ENCODE measurements around the gene RCBTB2. TPM values are rescaled to one million over a fixed set of nuclear protein-coding genes. Genes with fewer than 3 reads are reported as not detected.

The RCBTB2 gene
- total RNA-seq, 4 donors from 2014 or later, result 2.6 to 72.0 (median 9.5) TPM

GRCh38 chr13:48530833-48531232 is 2.0 kb downstream of the RCBTB2 start:
- peak overlapping the region; percentile 96 to 99 for H3K27ac ChIP-seq
- H3K4me3 ChIP-seq, result no peak overlapping the region
- intact Hi-C loops (cut with DNase I; ENCODE audit: low total_unique reads), result no loop called here
- H3K36me3 ChIP-seq, result no peaks in the 10 kb centered on the region
- no peaks in the 10 kb centered on the region for H3K27me3 ChIP-seq
- H3K4me1 ChIP-seq, result peaks cover 0 to 4% of the 10 kb centered on the region in 2 donors
- TF ChIP-seq, protein P1, sequence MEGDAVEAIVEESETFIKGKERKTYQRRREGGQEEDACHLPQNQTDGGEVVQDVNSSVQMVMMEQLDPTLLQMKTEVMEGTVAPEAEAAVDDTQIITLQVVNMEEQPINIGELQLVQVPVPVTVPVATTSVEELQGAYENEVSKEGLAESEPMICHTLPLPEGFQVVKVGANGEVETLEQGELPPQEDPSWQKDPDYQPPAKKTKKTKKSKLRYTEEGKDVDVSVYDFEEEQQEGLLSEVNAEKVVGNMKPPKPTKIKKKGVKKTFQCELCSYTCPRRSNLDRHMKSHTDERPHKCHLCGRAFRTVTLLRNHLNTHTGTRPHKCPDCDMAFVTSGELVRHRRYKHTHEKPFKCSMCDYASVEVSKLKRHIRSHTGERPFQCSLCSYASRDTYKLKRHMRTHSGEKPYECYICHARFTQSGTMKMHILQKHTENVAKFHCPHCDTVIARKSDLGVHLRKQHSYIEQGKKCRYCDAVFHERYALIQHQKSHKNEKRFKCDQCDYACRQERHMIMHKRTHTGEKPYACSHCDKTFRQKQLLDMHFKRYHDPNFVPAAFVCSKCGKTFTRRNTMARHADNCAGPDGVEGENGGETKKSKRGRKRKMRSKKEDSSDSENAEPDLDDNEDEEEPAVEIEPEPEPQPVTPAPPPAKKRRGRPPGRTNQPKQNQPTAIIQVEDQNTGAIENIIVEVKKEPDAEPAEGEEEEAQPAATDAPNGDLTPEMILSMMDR (IDR thresholded peaks at IDR 0.05), result no peak
- TF ChIP-seq POLR2A (IDR thresholded peaks at IDR 0.05), result no peak
- no peaks in the 10 kb centered on the region for H3K9me3 ChIP-seq
- DNase-seq, result no peak

GRCh38 chr13:48528720-48529119 is 4.2 kb downstream of the RCBTB2 start:
- Histone ChIP-seq H3K4me3 (no peak overlapping the region), H3K4me1 (peaks cover 0 to 4% of the 10 kb centered on the region in 2 donors), H3K27me3 (no peaks in the 10 kb centered on the region), H3K36me3 (no peaks in the 10 kb centered on the region), H3K27ac (peak overlapping the region in 1 of 2 donors; percentile 32), H3K9me3 (no peaks in the 10 kb centered on the region)
- intact Hi-C loops (cut with DNase I; ENCODE audit: low total_unique reads), result no loop called here
- TF ChIP-seq, protein P1 (IDR thresholded peaks at IDR 0.05), result no peak
- no peak for TF ChIP-seq POLR2A (IDR thresholded peaks at IDR 0.05)
- no peak for DNase-seq

- H3K27ac ChIP-seq, result peak overlapping the region in 1 of 2 donors; percentile 32
- intact Hi-C loops (cut with DNase I; ENCODE audit: low total_unique reads), result no loop called here
- H3K4me3 ChIP-seq, result no peak overlapping the region
- H3K9me3 ChIP-seq, result no peaks in the 10 kb centered on the region
- H3K36me3 ChIP-seq, result no peaks in the 10 kb centered on the region
- peaks cover 0 to 4% of the 10 kb centered on the region in 2 donors for H3K4me1 ChIP-seq
- TF ChIP-seq, protein P1 (IDR thresholded peaks at IDR 0.05), result no peak
- TF ChIP-seq POLR2A (IDR thresholded peaks at IDR 0.05), result no peak
- H3K27me3 ChIP-seq, result no peaks in the 10 kb centered on the region
- no peak for DNase-seq
Observed at GRCh38 chr13:48527955-48528354, 4.9 kb downstream of the RCBTB2 start.

GRCh38 chr13:48526286-48526685 is 6.6 kb downstream of the RCBTB2 start:
- DNase-seq, result no peak
- intact Hi-C loops (cut with DNase I; ENCODE audit: low total_unique reads), result no loop called here
- peaks cover 0 to 2% of the 10 kb centered on the region in 2 donors for H3K4me1 ChIP-seq
- no peaks in the 10 kb centered on the region for H3K27me3 ChIP-seq
- no peak overlapping the region for H3K4me3 ChIP-seq
- H3K36me3 ChIP-seq, result no peaks in the 10 kb centered on the region
- no peak overlapping the region for H3K27ac ChIP-seq
- no peaks in the 10 kb centered on the region for H3K9me3 ChIP-seq
- TF ChIP-seq, protein P1 (IDR thresholded peaks at IDR 0.05), result no peak
- TF ChIP-seq POLR2A (IDR thresholded peaks at IDR 0.05), result no peak

DNA sequence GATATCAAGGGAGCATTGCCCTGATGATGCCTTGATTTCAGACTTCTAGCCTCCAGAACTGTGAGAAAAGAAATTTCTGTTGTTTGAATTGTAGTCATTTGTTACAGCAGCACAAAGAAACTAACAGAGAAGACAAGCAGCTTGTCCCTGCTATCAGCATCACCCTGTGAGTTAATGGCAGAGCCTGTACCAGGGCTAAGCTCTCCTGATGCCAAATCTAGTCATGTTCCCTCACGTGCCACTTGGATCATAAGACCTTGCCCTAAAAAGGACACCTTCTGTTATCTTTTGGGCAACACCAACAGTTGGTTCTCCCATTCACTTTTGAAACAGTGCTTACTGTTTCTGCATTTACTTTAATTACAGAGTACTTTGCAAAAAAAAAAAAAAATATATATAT is 14.8 kb downstream of the RCBTB2 start:
- H3K36me3 ChIP-seq, result no peaks in the 10 kb centered on the region
- DNase-seq, result no peak
- H3K4me1 ChIP-seq, result no peaks in the 10 kb centered on the region
- H3K27me3 ChIP-seq, result no peaks in the 10 kb centered on the region
- H3K9me3 ChIP-seq, result no peaks in the 10 kb centered on the region
- intact Hi-C loops (cut with DNase I; ENCODE audit: low total_unique reads), result no loop called here
- H3K4me3 ChIP-seq, result no peak overlapping the region
- no peak for TF ChIP-seq POLR2A (IDR thresholded peaks at IDR 0.05)
- TF ChIP-seq, protein P1 (IDR thresholded peaks at IDR 0.05), result no peak
- H3K27ac ChIP-seq, result no peak overlapping the region
